Testis (tissue), 2 donors: ENCODE measurements around the gene C7orf25.

Experiments used
- POLR2A ChIP-seq: fragments of 450-650 bp; IDR thresholded peaks from one replicate; pipeline ENCODE4 v1.6.1; 2017; ENCODE audit warnings: antibody characterized with exemption, mild to moderate bottlenecking, moderate library complexity
- TF ChIP-seq, protein P1 (sequence below), 3 experiments: fragments of 450-650 bp in 2 of 3; fragments of 200-600 bp in 1 of 3; sonication (generic) in 1 of 3; IDR thresholded peaks; one replicate each; pipeline ENCODE4 v1.5.1; 2016 to 2019; ENCODE audit warnings: antibody characterized with exemption in 3 of 3, mild to moderate bottlenecking in 2 of 3, moderate library complexity in 1 of 3

DNA sequence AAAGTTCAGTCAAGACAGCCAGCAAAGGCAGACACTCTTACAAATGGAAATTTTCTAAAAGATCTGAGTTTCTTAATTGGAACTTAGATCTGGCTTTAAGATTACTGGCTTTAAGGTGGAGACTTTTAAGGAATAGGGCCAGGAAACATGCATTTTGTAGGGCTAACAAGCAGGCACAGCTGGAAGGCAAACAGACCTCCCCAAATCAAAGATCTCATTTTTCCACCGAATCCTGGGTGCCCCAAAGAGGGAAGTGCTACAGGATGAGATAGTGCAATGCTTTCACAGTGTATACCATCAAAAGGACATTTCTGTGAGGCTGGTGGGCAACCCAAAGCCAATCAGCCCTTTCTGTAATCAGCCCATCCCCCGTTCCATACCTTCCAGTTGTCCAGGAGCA lies 47.7 kb upstream of the C7orf25 start:
- no peak for TF ChIP-seq POLR2A
- TF ChIP-seq, protein P1, sequence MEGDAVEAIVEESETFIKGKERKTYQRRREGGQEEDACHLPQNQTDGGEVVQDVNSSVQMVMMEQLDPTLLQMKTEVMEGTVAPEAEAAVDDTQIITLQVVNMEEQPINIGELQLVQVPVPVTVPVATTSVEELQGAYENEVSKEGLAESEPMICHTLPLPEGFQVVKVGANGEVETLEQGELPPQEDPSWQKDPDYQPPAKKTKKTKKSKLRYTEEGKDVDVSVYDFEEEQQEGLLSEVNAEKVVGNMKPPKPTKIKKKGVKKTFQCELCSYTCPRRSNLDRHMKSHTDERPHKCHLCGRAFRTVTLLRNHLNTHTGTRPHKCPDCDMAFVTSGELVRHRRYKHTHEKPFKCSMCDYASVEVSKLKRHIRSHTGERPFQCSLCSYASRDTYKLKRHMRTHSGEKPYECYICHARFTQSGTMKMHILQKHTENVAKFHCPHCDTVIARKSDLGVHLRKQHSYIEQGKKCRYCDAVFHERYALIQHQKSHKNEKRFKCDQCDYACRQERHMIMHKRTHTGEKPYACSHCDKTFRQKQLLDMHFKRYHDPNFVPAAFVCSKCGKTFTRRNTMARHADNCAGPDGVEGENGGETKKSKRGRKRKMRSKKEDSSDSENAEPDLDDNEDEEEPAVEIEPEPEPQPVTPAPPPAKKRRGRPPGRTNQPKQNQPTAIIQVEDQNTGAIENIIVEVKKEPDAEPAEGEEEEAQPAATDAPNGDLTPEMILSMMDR (IDR thresholded peaks at IDR 0.05), result no peak
